Neuron (in vitro differentiated cells): ENCODE measurements around the gene CEBPB.

Source experiments
- H2AFZ ChIP-seq: one replicate; pipeline ENCODE4 v1.6.1; 2013; ENCODE audit warnings: low read depth, mild to moderate bottlenecking, inconsistent platforms, low read length, moderate library complexity
- H3K27me3 ChIP-seq: one replicate; pipeline ENCODE4 v1.6.1; 2013; ENCODE audit warnings: low read length; ENCODE audit not compliant: insufficient read depth
- H3K36me3 ChIP-seq: one replicate; pipeline ENCODE4 v1.6.1; 2013; ENCODE audit warnings: low read length; ENCODE audit not compliant: insufficient read depth
- H3K4me1 ChIP-seq: one replicate; pipeline ENCODE4 v1.6.1; 2013; ENCODE audit warnings: low read length; ENCODE audit not compliant: insufficient read depth
- H3K4me3 ChIP-seq: 2 replicates; pipeline ENCODE4 v1.5.1; 2013; ENCODE audit warnings: mild to moderate bottlenecking, low read length, moderate library complexity
- H3K9me3 ChIP-seq: one replicate; pipeline ENCODE4 v1.6.1; 2013; ENCODE audit warnings: low read length

The CEBPB gene

GRCh38 chr20:50226093-50226974, 35.7 kb downstream of the CEBPB start:
- Histone ChIP-seq H3K4me1 (no peaks in the 10 kb centered on the region), H3K9me3 (no peaks in the 10 kb centered on the region), H3K4me3 (no peak overlapping the region)

GRCh38 chr20:50227506-50227905, 36.9 kb downstream of the CEBPB start:
- Histone ChIP-seq H3K4me3 (no peak overlapping the region), H3K36me3 (no peaks in the 10 kb centered on the region), H2AFZ (no peak overlapping the region), H3K9me3 (no peaks in the 10 kb centered on the region), H3K4me1 (no peaks in the 10 kb centered on the region), H3K27me3 (peaks cover 2% of the 10 kb centered on the region)

More at GRCh38 chr20:50226093-50226974, 35.7 kb downstream of the CEBPB start:
- Histone ChIP-seq H3K27me3 (peaks cover 2% of the 10 kb centered on the region), H3K36me3 (no peaks in the 10 kb centered on the region), H2AFZ (no peak overlapping the region)

GRCh38 chr20:50229156-50229607, 38.6 kb downstream of the CEBPB start:
- no peaks in the 10 kb centered on the region for H3K36me3 ChIP-seq
- no peaks in the 10 kb centered on the region for H3K4me1 ChIP-seq

GRCh38 chr20:50230184-50230583, 39.6 kb downstream of the CEBPB start:
- Histone ChIP-seq H3K36me3 (no peaks in the 10 kb centered on the region), H3K27me3 (no peaks in the 10 kb centered on the region), H3K4me1 (no peaks in the 10 kb centered on the region), H3K4me3 (no peak overlapping the region), H3K9me3 (no peaks in the 10 kb centered on the region), H2AFZ (no peak overlapping the region)

More at GRCh38 chr20:50229156-50229607, 38.6 kb downstream of the CEBPB start:
- H3K4me3 ChIP-seq, result no peak overlapping the region
- H2AFZ ChIP-seq, result no peak overlapping the region
- H3K27me3 ChIP-seq, result no peaks in the 10 kb centered on the region
- no peaks in the 10 kb centered on the region for H3K9me3 ChIP-seq

- Histone ChIP-seq H3K9me3 (no peaks in the 10 kb centered on the region), H3K4me1 (no peaks in the 10 kb centered on the region), H3K4me3 (no peak overlapping the region), H3K36me3 (no peaks in the 10 kb centered on the region), H3K27me3 (no peaks in the 10 kb centered on the region), H2AFZ (no peak overlapping the region)
Observed at GRCh38 chr20:50230871-50231560, 40.4 kb downstream of the CEBPB start.

- Histone ChIP-seq H3K4me1 (no peaks in the 10 kb centered on the region), H2AFZ (no peak overlapping the region), H3K4me3 (no peak overlapping the region), H3K27me3 (no peaks in the 10 kb centered on the region), H3K9me3 (no peaks in the 10 kb centered on the region), H3K36me3 (no peaks in the 10 kb centered on the region)
Observed at GRCh38 chr20:50231854-50232253, 41.2 kb downstream of the CEBPB start.

GRCh38 chr20:50232651-50233324, 42.2 kb downstream of the CEBPB start:
- no peak overlapping the region for H2AFZ ChIP-seq
- no peak overlapping the region for H3K4me3 ChIP-seq
- no peaks in the 10 kb centered on the region for H3K36me3 ChIP-seq
- H3K4me1 ChIP-seq, result no peaks in the 10 kb centered on the region
- no peaks in the 10 kb centered on the region for H3K9me3 ChIP-seq
- no peaks in the 10 kb centered on the region for H3K27me3 ChIP-seq

- no peaks in the 10 kb centered on the region for H3K4me1 ChIP-seq
- H3K4me3 ChIP-seq, result no peak overlapping the region
- no peak overlapping the region for H2AFZ ChIP-seq
- H3K36me3 ChIP-seq, result no peaks in the 10 kb centered on the region
- H3K9me3 ChIP-seq, result no peaks in the 10 kb centered on the region
- H3K27me3 ChIP-seq, result no peaks in the 10 kb centered on the region
Observed at GRCh38 chr20:50233325-50234212, 42.9 kb downstream of the CEBPB start.

GRCh38 chr20:50234288-50234687, 43.7 kb downstream of the CEBPB start:
- H3K36me3 ChIP-seq, result no peaks in the 10 kb centered on the region
- no peak overlapping the region for H2AFZ ChIP-seq
- H3K9me3 ChIP-seq, result no peaks in the 10 kb centered on the region
- no peaks in the 10 kb centered on the region for H3K4me1 ChIP-seq
- H3K27me3 ChIP-seq, result no peaks in the 10 kb centered on the region
- H3K4me3 ChIP-seq, result no peak overlapping the region

- Histone ChIP-seq H3K4me1 (no peaks in the 10 kb centered on the region), H3K27me3 (no peaks in the 10 kb centered on the region), H3K9me3 (no peaks in the 10 kb centered on the region), H3K4me3 (no peak overlapping the region), H2AFZ (no peak overlapping the region), H3K36me3 (no peaks in the 10 kb centered on the region)
Observed at GRCh38 chr20:50237349-50237748, 46.7 kb downstream of the CEBPB start.

- no peaks in the 10 kb centered on the region for H3K9me3 ChIP-seq
- H3K4me1 ChIP-seq, result no peaks in the 10 kb centered on the region
- no peaks in the 10 kb centered on the region for H3K27me3 ChIP-seq
- no peak overlapping the region for H2AFZ ChIP-seq
- H3K4me3 ChIP-seq, result no peak overlapping the region
- H3K36me3 ChIP-seq, result no peaks in the 10 kb centered on the region
Observed at GRCh38 chr20:50238081-50238800, 47.6 kb downstream of the CEBPB start.

- no peak overlapping the region for H2AFZ ChIP-seq
- H3K27me3 ChIP-seq, result no peaks in the 10 kb centered on the region
- no peaks in the 10 kb centered on the region for H3K36me3 ChIP-seq
- no peak overlapping the region for H3K4me3 ChIP-seq
- no peaks in the 10 kb centered on the region for H3K4me1 ChIP-seq
- H3K9me3 ChIP-seq, result no peaks in the 10 kb centered on the region
Observed at GRCh38 chr20:50240092-50240491, 49.5 kb downstream of the CEBPB start.
